SK-N-SH treated with all-trans-retinoic acid at 6 μM for 48 hours (cell line): ENCODE measurements around the gene KLHDC2.

Experiments
- ATAC-seq: fragments of 200-7000 bp; cut with Tn5 transposase; 3 replicates; pipeline ENCODE4 v1.9.1; 2020; ENCODE audit warnings: mild to moderate bottlenecking, moderate library complexity
- ARNTL ChIP-seq: fragments of 450-650 bp; formaldehyde crosslinking; IDR thresholded peaks from 2 replicates; pipeline ENCODE4 v1.5.0; 2020; ENCODE audit warnings: low read depth, mild to moderate bottlenecking, moderate library complexity, borderline replicate concordance
- BACH2 ChIP-seq: fragments of 250-450 bp; sonication (Bioruptor Pico); IDR thresholded peaks from 2 replicates; pipeline ENCODE4 v1.9.0; 2021; ENCODE audit warnings: mild to moderate bottlenecking, borderline replicate concordance
- CSDC2 ChIP-seq: fragments of 250-450 bp; sonication (Bioruptor Pico); IDR thresholded peaks from 2 replicates; pipeline ENCODE4 v1.5.0; 2020; ENCODE audit warnings: mild to moderate bottlenecking, moderate library complexity
- ESRRG ChIP-seq: fragments of 250-450 bp; sonication (Bioruptor Pico); IDR thresholded peaks from 2 replicates; pipeline ENCODE4 v1.6.1; 2021; ENCODE audit warnings: mild to moderate bottlenecking
- GLIS3 ChIP-seq: fragments of 250-450 bp; sonication (Bioruptor Pico); IDR thresholded peaks from 2 replicates; pipeline ENCODE4 v1.5.0; 2020; ENCODE audit warnings: mild to moderate bottlenecking, moderate library complexity
- ISL1 ChIP-seq: fragments of 250-450 bp; sonication (Bioruptor Pico); IDR thresholded peaks from 2 replicates; pipeline ENCODE4 v2.1.2; 2022; ENCODE audit warnings: mild to moderate bottlenecking, moderate library complexity
- OSR1 ChIP-seq: fragments of 250-450 bp; sonication (Bioruptor Pico); IDR thresholded peaks from 2 replicates; pipeline ENCODE4 v1.8.0; 2022; ENCODE audit warnings: moderate library complexity, mild to moderate bottlenecking, inconsistent platforms
- POU6F1 ChIP-seq: fragments of 250-450 bp; sonication (Bioruptor Pico); IDR thresholded peaks from 2 replicates; pipeline ENCODE4 v1.8.0; 2021; ENCODE audit warnings: low read depth, mild to moderate bottlenecking, moderate library complexity, borderline replicate concordance
- PPARA ChIP-seq: fragments of 250-450 bp; sonication (Bioruptor Pico); IDR thresholded peaks from 2 replicates; pipeline ENCODE4 v1.5.0; 2020; ENCODE audit warnings: mild to moderate bottlenecking, borderline replicate concordance
- RARB ChIP-seq: fragments of 250-450 bp; sonication (Bioruptor Pico); IDR thresholded peaks from 2 replicates; pipeline ENCODE4 v1.8.0; 2021; ENCODE audit warnings: mild to moderate bottlenecking, moderate library complexity
- SNAI2 ChIP-seq: fragments of 250-450 bp; sonication (Bioruptor Pico); IDR thresholded peaks from 2 replicates; pipeline ENCODE4 v1.5.0; 2020; ENCODE audit warnings: mild to moderate bottlenecking, moderate library complexity
- TCF4 ChIP-seq: fragments of 250-450 bp; sonication (Bioruptor Pico); IDR thresholded peaks from 2 replicates; pipeline ENCODE4 v1.8.0; 2021; ENCODE audit warnings: mild to moderate bottlenecking, moderate library complexity, borderline replicate concordance
- TOX ChIP-seq: fragments of 250-450 bp; sonication (Bioruptor Pico); IDR thresholded peaks from 2 replicates; pipeline ENCODE4 v1.8.0; 2021; ENCODE audit warnings: mild to moderate bottlenecking, moderate library complexity, borderline replicate concordance
- TSHZ2 ChIP-seq: fragments of 250-450 bp; sonication (Bioruptor Pico); IDR thresholded peaks from 2 replicates; pipeline ENCODE4 v1.5.0; 2020; ENCODE audit warnings: mild to moderate bottlenecking, moderate library complexity
- ZC3H10 ChIP-seq: fragments of 250-450 bp; sonication (Bioruptor Pico); IDR thresholded peaks from 2 replicates; pipeline ENCODE4 v1.5.1; 2021; ENCODE audit warnings: mild to moderate bottlenecking, moderate library complexity
- ZFP3 ChIP-seq: fragments of 250-450 bp; sonication (Bioruptor Pico); IDR thresholded peaks from 2 replicates; pipeline ENCODE4 v1.5.0; 2020; ENCODE audit warnings: mild to moderate bottlenecking, moderate library complexity
- ZFP30 ChIP-seq: fragments of 450-650 bp; formaldehyde crosslinking; IDR thresholded peaks from 2 replicates; pipeline ENCODE4 v1.5.0; 2022; ENCODE audit warnings: mild to moderate bottlenecking, moderate library complexity
- ZNF565 ChIP-seq: fragments of 450-650 bp; formaldehyde crosslinking; conservative IDR thresholded peaks from 2 replicates; pipeline ENCODE4 v1.5.0; 2020; ENCODE audit warnings: low read depth, mild to moderate bottlenecking, moderate library complexity
- ZNF70 ChIP-seq: fragments of 450-650 bp; formaldehyde crosslinking; IDR thresholded peaks from 2 replicates; pipeline ENCODE4 v1.5.0; 2020; ENCODE audit warnings: mild to moderate bottlenecking, moderate library complexity
- ZNF8 ChIP-seq: fragments of 450-650 bp; formaldehyde crosslinking; IDR thresholded peaks from 2 replicates; pipeline ENCODE4 v1.5.0; 2020; ENCODE audit warnings: mild to moderate bottlenecking, moderate library complexity
- TF ChIP-seq, protein P1 (sequence below): fragments of 250-450 bp; sonication (Bioruptor Pico); IDR thresholded peaks from 2 replicates; pipeline ENCODE4 v1.5.1; 2020; ENCODE audit warnings: low read depth, mild to moderate bottlenecking, moderate library complexity
- TF ChIP-seq, protein P2 (sequence below): fragments of 250-450 bp; sonication (Bioruptor Pico); IDR thresholded peaks from 2 replicates; pipeline ENCODE4 v1.5.1; 2021; ENCODE audit warnings: mild to moderate bottlenecking, moderate library complexity

The KLHDC2 gene

GRCh38 chr14:49766839-49767238, 1.1 kb upstream of the KLHDC2 start (continued):
- no peak for TF ChIP-seq TSHZ2 (CRISPR knock-in tag)
- TF ChIP-seq ZFP30 (CRISPR knock-in tag) = no peak
- TF ChIP-seq, all 23 proteins: peak for 0

GRCh38 chr14:49767270-49767570, 733 bp upstream of the KLHDC2 start:
- no peak for TF ChIP-seq POU6F1 (CRISPR knock-in tag)
- TF ChIP-seq ZFP30 (CRISPR knock-in tag) = no peak
- TF ChIP-seq SNAI2 (CRISPR knock-in tag) = no peak
- no peak for TF ChIP-seq CSDC2 (CRISPR knock-in tag)
- no peak for TF ChIP-seq TSHZ2 (CRISPR knock-in tag)
- TF ChIP-seq BACH2 = no peak
- no peak for TF ChIP-seq PPARA
- TF ChIP-seq ZNF8 (CRISPR knock-in tag) = no peak
- TF ChIP-seq, protein P1, sequence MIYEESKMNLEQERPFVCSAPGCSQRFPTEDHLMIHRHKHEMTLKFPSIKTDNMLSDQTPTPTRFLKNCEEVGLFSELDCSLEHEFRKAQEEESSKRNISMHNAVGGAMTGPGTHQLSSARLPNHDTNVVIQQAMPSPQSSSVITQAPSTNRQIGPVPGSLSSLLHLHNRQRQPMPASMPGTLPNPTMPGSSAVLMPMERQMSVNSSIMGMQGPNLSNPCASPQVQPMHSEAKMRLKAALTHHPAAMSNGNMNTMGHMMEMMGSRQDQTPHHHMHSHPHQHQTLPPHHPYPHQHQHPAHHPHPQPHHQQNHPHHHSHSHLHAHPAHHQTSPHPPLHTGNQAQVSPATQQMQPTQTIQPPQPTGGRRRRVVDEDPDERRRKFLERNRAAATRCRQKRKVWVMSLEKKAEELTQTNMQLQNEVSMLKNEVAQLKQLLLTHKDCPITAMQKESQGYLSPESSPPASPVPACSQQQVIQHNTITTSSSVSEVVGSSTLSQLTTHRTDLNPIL (CRISPR knock-in tag) = no peak
- no peak for TF ChIP-seq TOX (CRISPR knock-in tag)
- TF ChIP-seq ARNTL (CRISPR knock-in tag) = no peak
- no peak for TF ChIP-seq ZNF70
- no peak for TF ChIP-seq OSR1
- no peak for TF ChIP-seq ZNF565 (CRISPR knock-in tag)
- no peak for TF ChIP-seq GLIS3 (CRISPR knock-in tag)
- no peak for TF ChIP-seq ZFP3 (CRISPR knock-in tag)
- TF ChIP-seq TCF4 (CRISPR knock-in tag) = no peak
- no peak for TF ChIP-seq ZC3H10 (CRISPR knock-in tag)
- no peak for TF ChIP-seq RARB (CRISPR knock-in tag)
- no peak for ATAC-seq

DNA sequence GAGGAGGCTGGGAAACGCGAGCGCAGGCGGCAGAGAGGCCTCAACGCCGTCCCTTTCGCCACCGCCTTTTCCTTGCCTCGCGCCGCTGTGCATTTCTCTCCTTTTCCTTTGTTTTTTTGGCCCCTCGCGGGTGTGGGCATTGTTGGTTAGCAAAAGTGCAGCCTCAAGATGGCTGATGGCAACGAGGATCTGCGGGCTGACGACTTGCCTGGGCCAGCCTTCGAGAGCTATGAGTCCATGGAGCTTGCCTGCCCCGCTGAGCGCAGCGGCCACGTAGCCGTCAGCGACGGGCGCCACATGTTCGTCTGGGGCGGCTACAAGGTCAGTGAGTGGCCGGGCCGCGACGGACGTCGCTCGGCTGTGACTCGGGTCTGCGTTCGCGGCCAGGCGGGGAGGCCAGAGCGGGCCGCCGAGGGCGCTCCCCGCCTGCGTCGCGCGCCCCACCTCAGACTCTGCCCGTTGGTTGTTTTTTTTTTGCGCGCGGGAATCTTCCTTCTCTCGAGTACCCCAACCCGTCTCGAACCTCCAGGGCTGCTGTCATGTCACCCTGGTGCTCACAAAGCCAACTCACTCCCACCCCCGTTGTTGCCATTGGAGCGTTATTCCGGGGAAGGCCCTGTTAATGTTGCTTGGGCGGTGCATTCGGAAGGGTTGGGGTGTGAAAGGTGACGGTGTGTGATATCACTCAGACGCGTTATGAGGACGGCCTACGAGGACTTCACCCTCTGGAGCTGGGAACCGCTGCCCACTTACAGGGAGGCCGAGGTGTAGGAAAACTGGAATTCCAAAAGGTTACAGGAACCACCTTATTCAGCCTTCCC, 558 bp downstream of the KLHDC2 start:
- ATAC-seq = peak; percentile 50
- TF ChIP-seq OSR1 = no peak
- TF ChIP-seq BACH2 = no peak
- no peak for TF ChIP-seq ZFP30 (CRISPR knock-in tag)
- TF ChIP-seq ISL1 (CRISPR knock-in tag) = no peak
- no peak for TF ChIP-seq CSDC2 (CRISPR knock-in tag)
- TF ChIP-seq, protein P2, sequence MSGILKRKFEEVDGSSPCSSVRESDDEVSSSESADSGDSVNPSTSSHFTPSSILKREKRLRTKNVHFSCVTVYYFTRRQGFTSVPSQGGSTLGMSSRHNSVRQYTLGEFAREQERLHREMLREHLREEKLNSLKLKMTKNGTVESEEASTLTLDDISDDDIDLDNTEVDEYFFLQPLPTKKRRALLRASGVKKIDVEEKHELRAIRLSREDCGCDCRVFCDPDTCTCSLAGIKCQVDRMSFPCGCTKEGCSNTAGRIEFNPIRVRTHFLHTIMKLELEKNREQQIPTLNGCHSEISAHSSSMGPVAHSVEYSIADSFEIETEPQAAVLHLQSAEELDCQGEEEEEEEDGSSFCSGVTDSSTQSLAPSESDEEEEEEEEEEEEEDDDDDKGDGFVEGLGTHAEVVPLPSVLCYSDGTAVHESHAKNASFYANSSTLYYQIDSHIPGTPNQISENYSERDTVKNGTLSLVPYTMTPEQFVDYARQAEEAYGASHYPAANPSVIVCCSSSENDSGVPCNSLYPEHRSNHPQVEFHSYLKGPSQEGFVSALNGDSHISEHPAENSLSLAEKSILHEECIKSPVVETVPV (CRISPR knock-in tag) = no peak
- TF ChIP-seq RARB (CRISPR knock-in tag) = no peak
- no peak for TF ChIP-seq ZNF8 (CRISPR knock-in tag)
- no peak for TF ChIP-seq ESRRG (CRISPR knock-in tag)
- TF ChIP-seq, all 23 proteins: peak for 0
